HG02763 (cell line): Measurements from ENCODE around the gene RECQL5.

ENCODE experiments used
- ATAC-seq: cut with Tn5 transposase; IDR thresholded peaks from one replicate; pipeline ENCODE4 v1.9.1; 2021; ENCODE audit warnings: mild to moderate bottlenecking, moderate library complexity; ENCODE audit not compliant: unreplicated experiment

The RECQL5 gene

GRCh38 chr17:75688209-75688825, 21.4 kb upstream of the RECQL5 start:
- ATAC-seq = no peak

- ATAC-seq = no peak
Measured at GRCh38 chr17:75685499-75685898, 18.5 kb upstream of the RECQL5 start.

GRCh38 chr17:75684924-75685323, 18.0 kb upstream of the RECQL5 start:
- ATAC-seq = no peak

DNA sequence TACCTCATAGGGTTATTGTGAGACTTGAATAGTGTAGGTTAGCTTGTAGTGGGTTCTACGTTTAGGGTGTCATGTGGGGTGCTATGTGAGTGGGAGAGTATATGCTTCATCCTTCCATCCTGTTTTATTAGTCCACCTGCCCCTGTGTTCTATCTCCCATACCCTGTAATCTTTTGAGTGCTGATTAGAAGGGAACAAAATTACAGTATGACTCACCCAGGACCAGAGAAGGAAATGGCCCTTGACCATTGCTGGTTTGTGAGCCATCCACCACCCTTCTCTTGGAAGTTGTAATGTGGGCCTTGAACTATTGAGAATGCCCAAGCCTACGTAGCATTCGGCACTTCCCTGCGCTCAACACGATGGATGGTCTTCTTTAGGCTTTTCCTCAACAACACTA, 17.3 kb upstream of the RECQL5 start:
- no peak for ATAC-seq

- no peak for ATAC-seq
Measured at GRCh38 chr17:75683583-75683982, 16.6 kb upstream of the RECQL5 start.

- ATAC-seq = no peak
Measured at GRCh38 chr17:75681289-75681688, 14.3 kb upstream of the RECQL5 start.

DNA sequence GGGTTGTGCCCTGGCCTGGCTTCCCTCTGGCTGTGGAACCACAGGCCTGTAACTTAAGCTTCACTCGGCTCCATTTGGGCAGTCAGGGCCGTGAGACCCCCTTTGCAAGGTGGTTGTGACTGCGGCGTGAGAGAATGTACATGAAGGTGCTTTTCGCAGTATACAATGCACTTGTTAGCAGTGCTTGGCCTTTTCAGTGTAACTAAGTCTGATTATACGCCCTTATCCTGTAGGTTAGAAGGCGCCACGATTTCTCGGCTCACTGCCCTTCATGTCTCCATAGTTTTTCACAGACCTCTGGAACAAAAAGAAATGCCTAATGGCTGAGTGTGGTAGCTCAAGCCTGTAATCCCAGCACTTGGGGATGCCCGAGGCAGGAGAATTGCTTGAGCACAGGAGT, 13.5 kb upstream of the RECQL5 start:
- ATAC-seq = no peak

DNA sequence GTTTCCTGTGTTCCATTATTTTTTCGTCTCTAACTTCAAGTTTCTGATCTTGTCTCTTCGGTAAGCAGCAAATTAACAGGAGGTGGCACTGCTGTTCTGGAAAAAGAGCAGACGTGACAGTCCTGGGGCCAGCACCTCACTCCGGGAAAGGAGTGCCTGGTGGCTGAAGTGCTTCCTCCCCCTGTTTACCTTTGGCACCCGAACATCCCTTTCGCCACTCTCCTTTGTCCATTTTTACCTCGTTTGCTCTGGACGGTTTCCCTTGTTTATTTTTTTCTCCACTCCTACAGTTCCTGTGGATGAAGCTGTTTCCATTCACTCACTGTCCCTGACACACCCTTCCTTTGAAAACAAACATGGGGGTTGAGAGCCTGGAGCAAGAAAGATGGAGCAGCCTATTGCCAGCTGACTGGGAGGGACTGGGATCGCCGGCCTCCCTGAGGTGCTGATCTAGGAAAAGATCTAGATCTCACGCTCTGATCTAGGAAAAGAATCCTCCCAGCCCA, 12.8 kb upstream of the RECQL5 start:
- no peak for ATAC-seq

DNA sequence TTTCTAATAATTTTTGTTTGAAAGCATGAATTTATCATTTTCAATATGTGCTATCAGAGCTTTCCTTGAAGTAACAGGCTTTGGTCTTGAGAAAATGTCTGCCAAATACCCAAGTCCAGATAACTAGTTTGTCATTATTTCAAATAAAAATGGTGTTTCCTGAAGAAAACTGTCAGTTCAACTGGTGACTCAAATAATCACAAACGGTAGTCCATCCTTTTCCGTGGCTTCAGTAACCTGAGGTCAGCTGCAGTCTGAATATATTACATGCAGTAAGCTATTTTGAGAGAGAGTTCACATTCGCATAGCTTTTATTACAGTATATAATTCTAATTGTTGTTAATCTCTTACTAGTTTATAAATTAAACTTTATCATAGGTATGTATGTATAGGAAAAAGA, 9.5 kb upstream of the RECQL5 start:
- ATAC-seq = no peak

GRCh38 chr17:75673487-75673886, 6.5 kb upstream of the RECQL5 start:
- ATAC-seq = no peak

DNA sequence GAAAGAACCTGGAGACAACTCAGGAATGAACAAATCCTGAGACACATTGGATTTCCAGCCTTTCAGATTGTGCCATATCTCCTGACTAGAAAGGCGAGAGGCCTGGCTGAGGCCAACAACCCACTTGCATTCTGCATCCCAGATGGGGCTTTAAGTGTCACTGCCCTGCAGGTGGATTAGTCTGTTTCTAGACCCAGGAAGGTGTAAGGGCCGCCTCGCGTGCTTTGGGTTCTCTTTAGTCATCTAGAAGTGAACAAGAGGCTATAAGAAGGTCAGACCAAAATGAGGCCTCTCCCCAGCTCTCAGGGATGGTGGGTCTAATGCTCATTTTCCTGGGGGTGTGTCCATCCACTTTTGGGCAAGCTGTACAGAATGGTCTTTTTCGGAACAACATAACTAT, 5.1 kb upstream of the RECQL5 start:
- ATAC-seq = no peak

GRCh38 chr17:75670868-75671267, 3.9 kb upstream of the RECQL5 start:
- no peak for ATAC-seq

- ATAC-seq = no peak
Measured at GRCh38 chr17:75668489-75668888, 1.5 kb upstream of the RECQL5 start.

DNA sequence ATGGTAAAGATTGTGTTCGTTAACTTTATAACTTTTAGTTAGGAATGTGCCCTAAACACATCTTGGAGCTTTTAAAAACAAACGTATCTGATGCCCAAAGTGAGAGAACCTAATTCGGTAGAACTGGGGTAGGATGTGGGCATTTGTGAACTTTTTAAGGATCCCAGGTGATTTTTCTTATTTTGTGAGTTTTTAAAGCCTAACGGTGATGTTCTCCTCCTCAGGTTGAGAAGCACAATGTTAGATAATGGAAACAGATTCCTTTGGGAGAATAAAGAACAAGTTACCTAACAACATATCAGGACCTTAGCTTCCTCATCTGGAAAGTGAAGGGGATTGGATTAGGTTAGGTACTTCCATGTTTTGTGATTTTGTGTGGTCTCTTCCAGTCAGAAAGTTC, 871 bp upstream of the RECQL5 start:
- ATAC-seq = no peak

- no peak for ATAC-seq
Measured at GRCh38 chr17:75665981-75666380, 973 bp downstream of the RECQL5 start.

DNA sequence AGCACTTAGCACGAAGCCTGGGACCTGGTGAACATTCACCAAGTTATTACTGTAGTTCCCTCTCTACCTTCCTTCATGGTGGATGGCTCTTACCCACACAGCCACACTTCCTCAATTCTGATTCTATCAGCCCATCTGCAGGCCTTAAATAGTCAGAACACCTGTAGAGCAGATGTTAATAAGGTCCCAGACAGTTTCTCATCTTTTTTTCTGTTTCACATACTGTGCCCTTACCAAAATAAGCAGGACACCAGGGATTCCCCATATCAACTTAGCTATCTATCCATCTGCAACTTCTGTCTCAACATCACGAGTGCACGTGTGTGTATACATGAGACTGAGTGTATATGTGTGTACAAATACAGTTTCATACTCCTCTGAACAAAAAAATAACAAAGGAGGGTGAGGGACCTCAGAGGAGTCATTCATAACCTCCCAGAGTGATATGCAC, 2.8 kb downstream of the RECQL5 start:
- ATAC-seq = peak; percentile 59

DNA sequence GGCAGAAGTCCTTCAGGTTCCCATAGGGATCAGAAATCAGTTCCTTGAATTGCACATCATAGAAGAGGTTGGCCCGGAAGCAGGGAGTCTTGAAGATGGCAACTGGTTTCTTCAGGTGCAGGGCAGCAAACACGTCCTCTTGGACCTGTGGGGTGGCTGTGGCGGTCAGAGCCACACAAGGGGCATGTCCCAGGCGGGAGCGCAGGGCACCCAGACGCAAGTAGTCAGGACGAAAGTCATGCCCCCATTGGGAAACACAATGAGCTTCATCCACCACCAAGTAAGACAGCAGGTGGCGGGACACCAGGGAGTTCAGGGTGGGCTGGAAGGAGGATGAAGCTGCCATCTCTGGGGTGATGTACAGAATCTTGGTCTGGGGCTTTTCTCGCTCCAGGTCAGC, 4.4 kb downstream of the RECQL5 start:
- ATAC-seq = no peak

GRCh38 chr17:75661531-75661930, 5.4 kb downstream of the RECQL5 start:
- no peak for ATAC-seq

DNA sequence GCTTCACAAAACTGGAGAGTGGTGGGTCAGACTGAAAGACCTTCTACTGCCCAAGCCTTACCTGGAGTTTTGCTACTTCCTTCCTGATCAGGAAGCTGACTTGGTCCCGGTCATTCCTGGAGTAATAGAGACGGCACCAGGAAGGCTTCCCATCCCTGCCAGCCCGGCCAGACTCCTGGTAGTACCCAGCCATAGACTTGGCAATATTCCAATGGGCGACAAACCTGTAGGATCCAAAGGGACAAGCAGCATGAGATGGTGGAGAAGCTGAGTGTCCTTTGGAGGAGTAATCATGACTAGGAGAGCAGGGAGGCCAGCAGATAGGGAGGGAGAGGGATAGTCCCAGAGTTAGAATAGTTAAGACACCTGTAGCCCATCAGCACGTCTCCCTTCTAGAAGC, 8.7 kb downstream of the RECQL5 start:
- no peak for ATAC-seq

DNA sequence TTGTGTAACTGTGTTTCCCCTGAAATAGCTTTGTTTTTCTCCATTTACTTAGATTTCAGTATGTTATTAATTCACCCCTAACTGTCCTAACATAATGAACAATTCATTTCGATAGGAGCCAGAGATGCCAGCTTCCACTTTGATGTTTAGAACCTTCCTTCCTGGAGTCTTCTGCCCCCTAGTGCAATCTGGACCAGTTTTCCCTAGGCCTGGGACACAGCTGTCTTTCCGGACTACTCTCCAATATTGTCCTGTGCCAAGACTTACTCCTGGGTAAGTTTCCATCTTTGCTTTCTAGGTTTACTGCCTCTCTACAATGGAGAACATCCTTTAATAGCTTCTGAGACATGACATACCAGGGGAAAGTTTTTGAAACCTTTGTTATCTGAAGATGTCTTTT, 12.8 kb downstream of the RECQL5 start:
- no peak for ATAC-seq

- ATAC-seq = no peak
Measured at GRCh38 chr17:75652934-75653549, 13.9 kb downstream of the RECQL5 start.

- ATAC-seq = no peak
Measured at GRCh38 chr17:75652341-75652740, 14.6 kb downstream of the RECQL5 start.

DNA sequence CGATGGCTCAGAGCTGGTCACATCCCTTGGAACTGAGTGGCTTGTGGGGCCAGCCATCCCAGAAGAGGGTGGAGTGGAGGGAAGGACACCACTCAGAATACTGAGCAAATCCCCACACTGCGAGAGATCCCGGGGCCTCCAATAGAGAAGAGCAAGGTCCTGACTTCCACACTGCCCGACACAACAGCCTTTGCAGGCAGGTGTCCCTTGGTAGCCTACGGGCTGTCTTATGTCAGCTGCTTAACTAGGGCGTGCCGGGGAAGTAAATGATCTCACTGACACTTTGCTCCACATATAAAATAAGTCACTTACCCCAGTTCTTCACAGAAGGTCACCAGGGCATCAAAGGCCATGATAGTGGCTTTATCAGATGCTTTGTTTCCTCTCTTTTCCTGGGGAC, 16.1 kb downstream of the RECQL5 start:
- ATAC-seq = no peak
